Keratinocyte (primary cell): ENCODE data around the gene TNFSF9. TPM values are rescaled to one million over a fixed set of nuclear protein-coding genes. Genes with fewer than 3 reads are reported as not detected.

ENCODE experiments used
- DNase-seq: peaks from one replicate; pipeline ENCODE4 v3.0.0-alpha.2; 2011; ENCODE audit warnings: low read depth, missing footprints, low spot score
- FAIRE-seq: peaks from 2 replicates; lab custom pipeline; 2011; peaks lifted over from hg19 to GRCh38; lab: Jason Lieb, UNC
- H2AFZ ChIP-seq: 2 replicates; pipeline ENCODE4 v1.6.0; 2012; ENCODE audit warnings: low read length, control low read depth, inconsistent platforms; ENCODE audit not compliant: control insufficient read depth
- H3K27ac ChIP-seq: 2 replicates; pipeline ENCODE4 v1.5.1; 2011; ENCODE audit warnings: low read length; ENCODE audit not compliant: control insufficient read depth, insufficient read depth
- H3K27me3 ChIP-seq: 3 replicates; pipeline ENCODE4 v1.6.0; 2011; ENCODE audit warnings: low read length; ENCODE audit not compliant: control insufficient read depth, insufficient read depth; ENCODE audit errors: extremely low read depth
- H3K36me3 ChIP-seq, 2 experiments: 2 replicates in 1 of 2; 3 replicates in 1 of 2; pipeline ENCODE4 v1.5.1; 2011; ENCODE audit warnings: low read length in 2 of 2, mild to moderate bottlenecking in 1 of 2; ENCODE audit not compliant: control insufficient read depth in 2 of 2, insufficient read depth in 2 of 2; ENCODE audit errors: extremely low read depth in 1 of 2
- H3K4me1 ChIP-seq: 3 replicates; pipeline ENCODE4 v1.5.1; 2011; ENCODE audit warnings: low read length; ENCODE audit not compliant: control insufficient read depth, insufficient read depth; ENCODE audit errors: extremely low read depth
- H3K4me2 ChIP-seq: 3 replicates; pipeline ENCODE4 v1.6.0; 2011; ENCODE audit warnings: low read depth, low read length; ENCODE audit not compliant: control insufficient read depth, insufficient read depth; ENCODE audit errors: extremely low read depth
- H3K4me3 ChIP-seq, 3 experiments: fragments of 200-600 bp in 1 of 3; sonication (generic) in 1 of 3; 2 replicates in 2 of 3; 3 replicates in 1 of 3; pipeline ENCODE4 v1.5.1; 2011 to 2016; ENCODE audit warnings: low read length in 3 of 3, mild to moderate bottlenecking in 3 of 3, control low read depth in 2 of 3, inconsistent platforms in 1 of 3, low read depth in 1 of 3, mixed read lengths in 1 of 3, mixed run types in 1 of 3, moderate library complexity in 1 of 3; ENCODE audit not compliant: control insufficient read depth in 2 of 3, insufficient read depth in 2 of 3; ENCODE audit errors: extremely low read depth in 1 of 3
- H3K79me2 ChIP-seq: 2 replicates; pipeline ENCODE4 v1.6.0; 2012; ENCODE audit warnings: low read length; ENCODE audit not compliant: control insufficient read depth, insufficient read depth
- H3K9ac ChIP-seq: 3 replicates; pipeline ENCODE4 v1.6.0; 2011; ENCODE audit warnings: low read length; ENCODE audit not compliant: control insufficient read depth, insufficient read depth; ENCODE audit errors: extremely low read depth
- H3K9me1 ChIP-seq: 3 replicates; pipeline ENCODE4 v1.6.0; 2011; ENCODE audit warnings: low read length; ENCODE audit not compliant: control insufficient read depth, insufficient read depth; ENCODE audit errors: extremely low read depth
- H3K9me3 ChIP-seq: 2 replicates; pipeline ENCODE4 v1.5.1; 2012; ENCODE audit warnings: low read depth, low read length; ENCODE audit not compliant: control insufficient read depth
- H4K20me1 ChIP-seq: 3 replicates; pipeline ENCODE4 v1.6.0; 2011; ENCODE audit warnings: low read length; ENCODE audit not compliant: control insufficient read depth, insufficient read depth; ENCODE audit errors: extremely low read depth
- EZH2 ChIP-seq: IDR thresholded peaks from one replicate; pipeline ENCODE4 v1.6.1; 2012; ENCODE audit warnings: inconsistent platforms, mild to moderate bottlenecking, low read length, moderate library complexity
- dilution Hi-C: fragments of 300-500 bp; cut with MboI; formaldehyde crosslinking; loops from one replicate; pipeline ENCODE4 v1.7.0; 2020; ENCODE audit warnings: low sequenced_read_pairs; ENCODE audit not compliant: extremely low pct_ligation_motif_present
- polyA plus RNA-seq, 5 experiments: library from polyadenylated mRNA; depleted of rRNA in 3 of 5; stranded (reverse) in 3 of 5; stranded (forward) in 1 of 5; unstranded in 1 of 5; fragments of >200 nt; gene quantifications; 1 replicate in 1 of 5; 2 replicates in 3 of 5; 3 replicates in 1 of 5; pipeline versions ENCODE4 v1.2.1 to v1.2.3, GENCODE V29; 2011 to 2012; ENCODE audit warnings: missing spikeins in 2 of 5, low read depth in 1 of 5, low replicate concordance in 1 of 5
- TF ChIP-seq, protein P1 (sequence below), 3 experiments: IDR thresholded peaks in 1 of 3; conservative IDR thresholded peaks in 1 of 3; optimal IDR thresholded peaks in 1 of 3; 2 replicates in 2 of 3; 3 replicates in 1 of 3; pipeline versions ENCODE3 to v1.5.1; 2011; ENCODE audit warnings: low read length in 3 of 3, mild to moderate bottlenecking in 3 of 3, moderate library complexity in 2 of 3, control low read depth in 1 of 3, inconsistent platforms in 1 of 3; ENCODE audit not compliant: insufficient read depth in 2 of 3; ENCODE audit errors: extremely low read depth in 1 of 3

The TNFSF9 gene
- polyA plus RNA-seq, 1 donor (not counting 4 experiments of a cell fraction or from before 2014, with no cell fraction given), result 12.3 TPM

DNA sequence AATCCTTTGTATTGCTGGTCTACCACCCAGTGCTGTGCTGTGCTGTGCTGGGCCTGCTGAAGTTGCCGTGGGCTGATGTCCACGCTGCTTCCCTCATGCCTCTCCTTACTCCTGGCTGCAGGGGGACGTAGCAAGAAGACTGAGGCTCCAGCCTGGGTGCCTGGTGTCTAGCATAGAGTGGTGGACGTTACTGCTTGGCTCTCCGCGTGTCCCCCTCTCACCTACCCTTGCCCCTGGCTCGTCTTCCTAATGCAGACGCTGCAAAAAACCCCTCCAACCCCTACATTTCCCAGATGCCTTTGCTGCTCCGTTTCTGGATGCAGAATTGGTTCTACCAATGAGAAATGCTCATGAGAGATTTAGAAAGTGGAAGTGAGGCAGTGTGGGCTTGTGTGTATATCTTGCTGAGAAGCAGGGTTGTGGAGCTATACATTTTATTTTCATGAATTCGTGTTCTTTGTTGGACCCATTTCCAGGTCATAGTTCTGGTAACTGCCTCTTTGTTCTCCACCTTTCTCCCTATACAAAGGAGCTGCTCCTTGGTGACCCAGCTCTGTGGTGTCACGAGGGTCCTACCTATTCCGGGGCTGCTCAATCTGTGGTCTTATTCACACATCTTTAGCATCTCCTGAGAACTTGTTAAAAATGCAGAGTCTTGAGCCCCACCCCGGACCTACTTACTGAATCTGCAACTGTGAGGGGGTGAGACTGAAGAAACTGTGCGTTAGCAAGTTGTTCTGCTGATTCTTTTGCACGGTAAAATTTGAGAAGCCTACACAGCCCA, 41.4 kb upstream of the TNFSF9 start:
- no peak overlapping the region for H3K4me3 ChIP-seq
- H3K9me1 ChIP-seq, result no peaks in the 10 kb centered on the region
- FAIRE-seq (no peak), DNase-seq (no peak)
- TF ChIP-seq, protein P1, sequence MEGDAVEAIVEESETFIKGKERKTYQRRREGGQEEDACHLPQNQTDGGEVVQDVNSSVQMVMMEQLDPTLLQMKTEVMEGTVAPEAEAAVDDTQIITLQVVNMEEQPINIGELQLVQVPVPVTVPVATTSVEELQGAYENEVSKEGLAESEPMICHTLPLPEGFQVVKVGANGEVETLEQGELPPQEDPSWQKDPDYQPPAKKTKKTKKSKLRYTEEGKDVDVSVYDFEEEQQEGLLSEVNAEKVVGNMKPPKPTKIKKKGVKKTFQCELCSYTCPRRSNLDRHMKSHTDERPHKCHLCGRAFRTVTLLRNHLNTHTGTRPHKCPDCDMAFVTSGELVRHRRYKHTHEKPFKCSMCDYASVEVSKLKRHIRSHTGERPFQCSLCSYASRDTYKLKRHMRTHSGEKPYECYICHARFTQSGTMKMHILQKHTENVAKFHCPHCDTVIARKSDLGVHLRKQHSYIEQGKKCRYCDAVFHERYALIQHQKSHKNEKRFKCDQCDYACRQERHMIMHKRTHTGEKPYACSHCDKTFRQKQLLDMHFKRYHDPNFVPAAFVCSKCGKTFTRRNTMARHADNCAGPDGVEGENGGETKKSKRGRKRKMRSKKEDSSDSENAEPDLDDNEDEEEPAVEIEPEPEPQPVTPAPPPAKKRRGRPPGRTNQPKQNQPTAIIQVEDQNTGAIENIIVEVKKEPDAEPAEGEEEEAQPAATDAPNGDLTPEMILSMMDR (optimal IDR thresholded peaks at IDR 0.05 in 1 of 3, IDR thresholded peaks at IDR 0.05 in 1 of 3, conservative IDR thresholded peaks at IDR 0.05 in 1 of 3; ENCODE audit: extremely low read depth in 1 of 3, insufficient read depth in 2 of 3, low read length in 3 of 3), result no peak
- no peak for TF ChIP-seq EZH2
- H3K4me1 ChIP-seq, result no peaks in the 10 kb centered on the region
- no peak overlapping the region for H3K4me2 ChIP-seq
- no peak overlapping the region for H3K27ac ChIP-seq
- H3K9ac ChIP-seq, result no peak overlapping the region
- H3K9me3 ChIP-seq, result no peaks in the 10 kb centered on the region
- H3K27me3 ChIP-seq, result no peaks in the 10 kb centered on the region
- dilution Hi-C loops, result no loop called here
- H2AFZ ChIP-seq, result no peak overlapping the region
- H3K36me3 ChIP-seq, result no peaks in the 10 kb centered on the region
- H4K20me1 ChIP-seq, result no peaks in the 10 kb centered on the region
- H3K79me2 ChIP-seq, result no peaks in the 10 kb centered on the region

DNA sequence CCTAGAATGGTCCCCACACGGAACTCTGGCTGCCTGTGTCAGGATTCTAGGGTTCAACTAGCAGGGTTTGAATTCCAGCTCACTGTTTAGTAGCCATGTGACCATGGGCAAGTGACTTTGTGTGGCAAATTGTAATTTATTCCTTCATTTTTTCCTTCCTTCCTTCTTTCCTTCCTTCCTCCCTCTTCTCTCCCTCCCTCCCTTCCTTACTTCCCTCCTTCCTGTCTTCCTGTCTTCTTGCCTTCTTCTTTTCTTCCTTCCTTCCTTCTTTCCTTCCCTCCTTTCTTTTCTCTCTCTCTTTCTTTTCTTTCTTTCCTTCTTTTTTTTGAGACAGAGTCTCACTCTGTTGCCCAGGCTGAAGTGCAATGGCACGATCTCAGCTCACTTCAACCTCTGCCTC, 40.7 kb upstream of the TNFSF9 start:
- H3K9me3 ChIP-seq, result no peaks in the 10 kb centered on the region
- H3K4me3 ChIP-seq, result no peak overlapping the region
- no peak for TF ChIP-seq EZH2
- TF ChIP-seq, protein P1 (optimal IDR thresholded peaks at IDR 0.05 in 1 of 3, IDR thresholded peaks at IDR 0.05 in 1 of 3, conservative IDR thresholded peaks at IDR 0.05 in 1 of 3; ENCODE audit: extremely low read depth in 1 of 3, insufficient read depth in 2 of 3, low read length in 3 of 3), result no peak
- dilution Hi-C loops, result no loop called here
- H2AFZ ChIP-seq, result no peak overlapping the region
- H3K4me1 ChIP-seq, result no peaks in the 10 kb centered on the region
- DNase-seq (no peak), FAIRE-seq (no peak)
- H3K27me3 ChIP-seq, result no peaks in the 10 kb centered on the region
- no peaks in the 10 kb centered on the region for H3K79me2 ChIP-seq
- H3K9me1 ChIP-seq, result no peaks in the 10 kb centered on the region
- no peaks in the 10 kb centered on the region for H3K36me3 ChIP-seq
- no peak overlapping the region for H3K4me2 ChIP-seq
- no peak overlapping the region for H3K9ac ChIP-seq
- no peak overlapping the region for H3K27ac ChIP-seq
- H4K20me1 ChIP-seq, result no peaks in the 10 kb centered on the region
